ENCODE data around the gene AMBRA1. TPM values are rescaled to one million over a fixed set of nuclear protein-coding genes. Genes with fewer than 3 reads are reported as not detected.

Gene AMBRA1
- total RNA-seq, 1 experiment from 2014 or later, result 16.1 TPM

DNA sequence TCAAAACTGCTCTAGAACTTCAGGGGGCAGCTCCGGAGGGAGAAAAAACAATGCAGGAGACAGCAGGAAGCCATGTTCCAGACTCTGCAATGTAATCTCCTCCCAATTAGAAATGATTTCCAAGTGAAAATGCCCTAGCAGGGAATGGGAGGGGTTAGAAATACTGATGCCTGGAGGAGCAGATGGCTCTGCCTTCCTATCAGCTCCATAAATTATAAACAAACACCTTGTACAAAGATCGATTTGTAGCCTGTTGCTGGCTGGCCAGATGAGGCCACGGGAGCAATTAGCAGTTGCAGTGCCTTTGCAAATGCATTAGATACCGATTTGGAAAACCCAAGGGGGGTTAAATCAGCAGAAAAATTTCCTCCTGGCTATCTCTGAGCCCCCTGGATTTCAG lies 155.6 kb downstream of the AMBRA1 start:
- no peak for DNase-seq (ENCODE audit: low read depth)

DNA sequence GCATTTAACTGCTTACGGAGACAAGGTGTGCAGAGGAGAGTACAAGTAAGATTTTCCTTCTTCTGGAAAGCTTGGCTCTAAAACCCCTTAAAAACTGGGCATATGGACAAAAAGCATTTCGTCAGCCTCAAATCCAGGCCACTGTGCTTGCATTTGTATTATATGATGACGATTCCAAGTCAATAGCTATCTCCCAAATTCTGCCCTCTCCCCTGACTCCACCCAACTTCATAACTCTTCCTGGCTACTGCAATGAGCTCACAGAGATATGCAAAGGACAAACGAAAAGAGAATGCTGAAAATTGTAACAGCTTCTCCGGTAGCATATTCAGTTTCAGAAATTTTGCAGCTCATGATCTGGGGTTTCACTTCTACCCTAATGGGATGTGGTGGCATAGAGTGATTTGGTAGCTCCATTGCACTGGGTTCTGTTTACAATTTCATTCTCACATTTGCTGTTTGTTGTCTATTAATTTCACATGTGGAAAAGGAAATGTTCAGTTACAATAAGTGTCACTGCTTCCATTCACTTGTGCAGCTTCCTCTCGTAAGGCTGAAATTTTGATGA lies 156.6 kb downstream of the AMBRA1 start:
- DNase-seq (ENCODE audit: low read depth), result no peak

DNA sequence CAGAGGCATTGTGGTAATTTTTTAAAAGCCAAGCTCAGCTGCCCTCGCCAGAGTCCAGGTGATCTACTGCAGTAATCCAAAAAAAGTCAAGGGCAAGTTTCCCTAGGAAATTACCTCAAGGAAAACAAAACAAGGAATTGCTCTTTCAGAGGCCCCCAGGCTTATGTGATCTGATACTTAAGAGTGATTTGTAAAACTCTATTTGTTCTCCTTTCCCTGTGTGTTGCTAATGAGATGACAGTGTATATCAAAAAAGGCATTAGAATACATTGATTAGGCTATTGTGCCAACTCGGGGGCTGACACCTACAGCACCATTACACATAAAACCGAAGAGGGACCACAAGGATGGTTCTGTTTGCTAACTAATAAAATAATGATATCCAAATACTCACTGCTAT lies 157.7 kb downstream of the AMBRA1 start:
- no peak for DNase-seq (ENCODE audit: low read depth)

DNA sequence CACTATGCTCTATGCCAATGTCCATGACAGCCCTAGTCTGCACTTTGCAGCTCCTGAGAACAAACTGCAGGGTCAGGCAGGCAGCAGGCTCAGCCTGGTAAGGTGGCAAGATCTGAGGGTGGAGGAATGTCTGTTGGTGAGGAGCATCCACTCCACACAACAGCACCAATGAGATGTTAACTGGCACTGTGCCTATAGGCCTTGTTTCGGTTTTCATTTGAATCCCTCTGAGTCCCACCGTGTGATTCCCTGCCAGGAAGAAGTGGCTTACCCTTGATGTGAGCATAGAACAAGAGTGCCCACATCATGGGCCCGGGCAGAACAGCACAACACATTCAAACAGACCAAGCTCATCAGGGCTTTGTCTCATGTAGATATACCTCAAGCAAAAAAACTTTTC lies 158.1 kb downstream of the AMBRA1 start:
- no peak for DNase-seq (ENCODE audit: low read depth)

DNA sequence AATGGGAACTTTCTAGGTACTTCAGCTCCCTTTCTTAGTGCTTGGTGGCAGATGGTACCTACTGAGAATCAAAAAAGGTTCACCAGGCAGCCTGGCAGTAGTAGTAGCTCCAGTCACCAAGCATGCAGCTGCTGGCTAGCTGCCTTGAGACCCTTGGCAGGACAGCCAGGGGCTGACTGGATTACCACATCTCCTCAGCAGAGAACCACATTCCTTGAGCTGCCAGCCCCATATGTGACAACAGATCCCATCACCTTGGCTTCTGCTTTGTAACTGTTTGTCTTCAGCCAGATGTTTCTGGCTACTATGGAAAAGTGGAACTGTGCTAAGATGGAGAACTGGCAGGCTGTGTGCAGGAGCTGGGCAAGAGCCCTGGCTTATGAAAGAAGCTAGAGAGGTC lies 162.6 kb downstream of the AMBRA1 start:
- no peak for DNase-seq (ENCODE audit: low read depth)

DNA sequence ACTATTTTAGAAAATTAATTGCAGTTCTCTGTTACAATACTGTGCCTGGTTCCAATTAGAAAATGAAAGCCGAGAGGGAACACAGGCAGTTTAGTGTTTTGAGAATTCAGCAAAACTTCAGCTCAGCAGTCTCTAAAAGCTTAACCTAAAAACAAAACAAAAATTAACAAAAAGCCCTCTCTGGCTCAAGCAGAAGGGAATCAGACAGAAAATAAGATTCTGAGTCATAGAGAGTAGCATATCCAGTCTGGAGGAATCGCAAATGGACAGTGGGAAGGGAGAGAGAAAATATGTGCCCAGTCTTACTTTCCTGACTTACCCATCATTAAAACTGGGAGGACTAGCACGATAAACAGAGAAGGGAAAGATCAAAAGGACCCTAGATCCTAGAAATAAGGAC lies 164.1 kb downstream of the AMBRA1 start:
- DNase-seq (ENCODE audit: low read depth), result no peak

DNA sequence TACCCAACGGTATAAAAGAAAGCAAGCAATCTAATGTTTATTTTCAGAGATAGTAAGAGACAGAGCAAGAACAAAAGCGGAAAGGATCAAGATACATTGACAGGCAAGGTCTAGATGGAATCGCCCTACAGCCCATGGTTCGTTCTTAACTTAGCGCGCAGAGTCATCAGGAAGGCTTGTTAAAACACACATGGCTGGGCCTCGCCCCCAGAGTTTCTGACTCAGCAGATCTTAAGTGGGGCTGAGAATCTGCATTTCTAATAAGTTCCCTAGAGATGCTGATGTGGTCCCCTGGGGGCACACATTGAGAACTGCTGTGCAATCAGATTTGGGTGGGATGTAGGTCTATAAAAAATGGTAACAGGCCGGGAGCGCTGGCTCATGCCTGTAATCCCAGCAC lies 166.5 kb downstream of the AMBRA1 start:
- no peak for DNase-seq (ENCODE audit: low read depth)

DNA sequence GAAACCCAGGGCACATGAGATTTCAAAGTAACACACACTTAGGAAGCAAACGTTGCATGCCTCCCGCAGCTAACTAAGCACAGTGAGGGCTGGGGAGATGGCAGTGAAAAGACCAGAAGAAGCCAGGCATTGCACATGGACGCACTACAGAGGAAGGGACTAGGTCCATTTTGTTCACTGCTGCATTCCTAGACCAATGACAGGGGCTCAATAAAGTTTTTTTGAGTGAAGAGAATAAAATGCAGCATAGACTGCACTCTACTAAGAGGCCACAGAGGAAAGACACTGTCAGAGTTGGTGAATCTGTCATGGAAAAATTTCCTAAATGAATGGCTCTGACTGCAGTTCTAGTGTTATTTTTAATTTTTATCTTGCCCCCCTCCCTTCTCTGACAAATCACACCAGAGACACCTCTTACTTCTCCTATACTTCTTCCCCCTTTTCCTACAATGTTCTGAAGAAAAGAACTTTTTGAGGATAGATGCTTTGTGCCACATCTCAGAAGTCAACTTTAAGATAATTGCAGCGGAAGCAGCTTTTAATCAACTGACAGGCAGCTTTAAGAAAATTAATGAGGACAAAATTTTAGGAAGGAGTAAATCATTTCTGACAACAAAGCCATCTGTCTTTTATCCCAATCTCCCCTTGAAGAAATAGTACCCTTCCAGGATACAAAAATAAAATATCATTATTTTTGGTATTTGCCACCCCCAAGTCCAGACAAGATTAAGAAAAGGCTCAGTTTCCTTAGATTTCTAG lies 167.4 kb downstream of the AMBRA1 start:
- no peak for DNase-seq (ENCODE audit: low read depth)

DNA sequence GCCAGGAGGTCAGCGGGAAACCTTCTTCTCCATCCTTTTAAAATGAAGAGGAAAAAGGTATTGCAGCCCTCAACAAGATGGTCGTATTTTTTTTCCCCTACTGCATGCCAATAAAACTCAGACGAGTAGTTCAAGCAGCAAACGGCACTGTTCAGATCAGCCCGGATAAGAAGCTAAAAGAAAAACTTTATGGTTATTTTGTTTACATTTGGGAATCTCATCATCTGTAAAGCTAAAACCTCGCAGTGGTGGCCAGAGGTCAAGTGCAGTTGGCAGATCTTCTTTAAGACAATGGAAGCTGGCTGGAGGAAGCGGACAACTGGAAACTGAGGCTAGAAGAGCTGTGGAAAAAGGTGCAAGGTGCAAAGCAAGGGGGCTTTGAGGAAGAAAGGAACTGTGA lies 171.2 kb downstream of the AMBRA1 start:
- no peak for DNase-seq (ENCODE audit: low read depth)

DNA sequence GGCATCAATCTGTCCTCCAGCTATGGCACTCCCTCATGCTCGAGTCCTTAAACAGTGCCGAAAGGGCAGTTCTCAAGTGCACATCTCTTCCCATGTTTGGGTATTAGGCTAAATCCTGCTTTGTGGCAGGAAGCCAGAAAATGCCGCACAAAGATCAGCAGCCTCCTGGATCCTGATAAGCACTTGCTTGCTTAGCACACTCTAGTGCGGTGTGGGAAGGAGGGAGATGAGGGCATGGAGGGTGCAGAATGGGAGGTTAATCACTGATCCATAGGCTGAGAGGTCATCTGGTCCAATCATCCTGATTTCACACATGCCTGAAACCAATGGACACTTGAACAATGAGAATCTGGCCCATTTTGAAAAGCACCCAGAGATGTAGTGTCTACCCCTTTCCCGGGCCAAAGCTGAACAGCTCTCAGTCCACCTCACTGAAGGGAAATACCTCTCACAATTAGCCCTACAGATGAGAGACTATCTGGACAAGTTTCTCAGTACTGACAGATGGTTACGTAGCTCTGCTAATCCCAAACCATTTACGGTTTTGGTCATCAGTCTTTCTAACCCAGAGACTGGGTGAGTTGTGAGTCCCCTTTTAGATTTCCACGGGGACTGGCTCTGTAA lies 172.5 kb downstream of the AMBRA1 start:
- no peak for DNase-seq (ENCODE audit: low read depth)

DNA sequence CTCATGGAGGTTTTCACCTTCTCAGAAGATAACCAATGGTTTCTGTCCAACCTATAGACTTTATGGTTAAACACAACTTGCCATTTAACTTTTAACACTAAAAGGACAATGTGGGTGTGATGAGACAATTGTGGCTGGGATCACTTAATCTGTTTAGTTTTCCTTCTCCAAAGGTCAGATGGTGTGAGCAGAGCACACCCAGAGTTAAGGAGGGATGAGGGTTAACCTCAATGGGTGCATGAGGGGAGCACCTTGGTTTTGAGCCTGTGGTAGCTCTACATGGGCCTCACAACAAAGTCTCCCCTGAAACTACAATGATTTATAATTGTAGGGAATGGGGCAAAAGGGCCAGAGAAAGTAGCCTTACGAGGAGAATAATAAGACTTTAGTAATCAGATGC lies 173.3 kb downstream of the AMBRA1 start:
- no peak for DNase-seq (ENCODE audit: low read depth)

DNA sequence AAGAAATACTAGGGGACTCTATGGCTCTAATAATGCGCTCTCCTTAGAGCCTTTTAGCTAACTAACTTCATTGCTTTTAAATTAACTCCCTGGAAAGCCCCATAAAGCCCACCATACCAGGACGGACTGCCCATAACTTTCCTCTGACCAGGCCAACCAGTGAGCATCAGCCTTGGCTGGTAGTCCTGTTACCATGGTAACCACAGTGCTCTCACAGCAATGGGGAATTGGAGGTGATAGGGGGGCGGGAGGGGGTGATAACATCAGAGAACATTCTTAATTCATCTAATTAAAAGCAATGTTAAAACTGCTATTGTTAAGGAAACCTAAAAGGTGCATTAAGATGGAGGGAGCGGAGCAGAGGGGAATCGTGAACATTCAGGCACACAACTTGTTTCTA lies 175.1 kb downstream of the AMBRA1 start:
- no peak for DNase-seq (ENCODE audit: low read depth)

DNA sequence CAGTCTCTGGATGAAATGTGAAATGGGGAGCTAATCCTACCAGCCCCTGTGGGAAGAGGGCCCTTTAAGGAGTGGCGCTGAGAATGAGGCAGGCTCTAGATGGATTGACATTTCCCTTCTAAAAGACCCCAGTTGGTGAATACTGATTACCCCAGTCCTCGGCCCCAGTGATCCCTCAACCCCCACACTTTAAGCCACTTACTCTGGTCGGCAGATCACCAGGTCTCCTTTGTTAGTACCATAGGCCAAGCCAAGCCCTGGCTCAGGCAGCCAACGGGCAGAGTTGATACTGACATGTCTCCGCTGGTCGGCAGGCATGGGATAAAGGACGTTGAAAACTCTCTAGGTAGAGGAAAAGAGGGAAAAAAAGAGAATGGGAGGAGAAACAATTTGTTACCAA lies 176.1 kb downstream of the AMBRA1 start:
- no peak for DNase-seq (ENCODE audit: low read depth)

DNA sequence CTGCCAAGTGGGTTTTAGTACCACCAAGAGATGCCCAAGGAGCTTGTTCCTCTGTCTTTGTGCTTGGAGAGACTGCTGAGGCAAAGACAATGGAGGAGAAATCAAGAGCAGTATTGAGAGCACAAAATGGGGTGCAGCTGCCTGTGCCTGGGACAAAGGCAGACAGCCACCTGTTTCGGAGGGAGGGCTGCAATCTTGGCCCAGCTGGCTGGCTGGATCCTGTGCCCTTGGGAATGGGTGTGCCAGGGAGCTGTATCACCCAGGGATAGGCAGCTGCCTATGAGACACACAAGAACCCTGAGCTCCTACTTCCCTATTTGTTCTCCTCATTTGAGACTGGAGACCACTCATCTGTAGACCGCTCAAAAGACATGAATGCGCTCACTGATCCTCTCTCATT lies 178.9 kb downstream of the AMBRA1 start:
- DNase-seq (ENCODE audit: low read depth), result no peak

DNA sequence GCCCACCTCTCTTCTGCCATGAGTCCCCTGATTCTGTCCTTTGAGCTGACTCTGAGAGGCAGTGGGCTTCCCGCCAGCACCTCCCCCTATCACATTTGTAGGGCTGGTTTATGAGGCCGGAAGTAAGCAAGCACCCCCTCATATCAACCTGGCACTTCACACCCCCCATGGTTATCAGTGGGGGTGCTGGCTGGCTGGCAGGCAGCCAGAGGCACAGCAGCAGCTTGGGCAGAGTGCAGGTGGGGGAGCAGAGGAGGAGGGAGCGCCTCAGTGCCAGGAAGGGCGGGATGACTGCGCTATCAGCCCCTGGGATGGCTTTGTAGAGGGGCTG lies 179.4 kb downstream of the AMBRA1 start:
- no peak for DNase-seq (ENCODE audit: low read depth)

DNA sequence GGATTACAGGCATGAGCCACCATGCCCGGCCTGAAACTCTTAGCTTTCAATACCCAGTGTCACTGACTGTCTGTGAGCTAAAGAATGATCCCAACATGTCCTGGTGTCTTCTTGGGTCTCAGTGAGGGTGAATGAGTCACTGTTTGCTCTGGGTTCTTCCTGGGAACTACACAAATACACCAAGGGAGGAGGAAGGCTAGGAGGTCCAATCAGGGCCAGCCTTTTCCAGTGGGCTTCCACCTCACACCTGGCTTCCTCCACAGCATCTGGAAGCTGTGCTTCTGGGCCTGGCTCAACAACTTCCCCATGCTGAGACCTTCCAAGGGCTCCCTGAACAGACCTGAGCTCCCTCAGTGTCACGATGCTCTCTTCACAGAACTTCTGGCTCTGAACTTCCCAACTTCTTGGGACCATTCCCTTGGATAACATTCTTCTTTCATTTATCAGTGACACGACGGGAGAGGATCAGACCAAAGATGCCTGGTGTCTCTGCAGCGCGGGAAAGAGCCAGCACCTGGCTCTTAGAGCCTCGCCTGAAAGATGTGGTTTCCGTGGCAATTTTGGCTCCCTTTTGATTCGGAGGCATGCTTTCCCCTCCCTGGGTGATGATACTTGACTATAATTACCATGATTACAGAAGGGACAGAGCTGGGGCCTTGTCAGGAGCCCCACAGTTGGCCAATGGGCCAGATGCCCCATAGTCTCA lies 179.9 kb downstream of the AMBRA1 start:
- peak; percentile 14 for DNase-seq (ENCODE audit: low read depth)

DNA sequence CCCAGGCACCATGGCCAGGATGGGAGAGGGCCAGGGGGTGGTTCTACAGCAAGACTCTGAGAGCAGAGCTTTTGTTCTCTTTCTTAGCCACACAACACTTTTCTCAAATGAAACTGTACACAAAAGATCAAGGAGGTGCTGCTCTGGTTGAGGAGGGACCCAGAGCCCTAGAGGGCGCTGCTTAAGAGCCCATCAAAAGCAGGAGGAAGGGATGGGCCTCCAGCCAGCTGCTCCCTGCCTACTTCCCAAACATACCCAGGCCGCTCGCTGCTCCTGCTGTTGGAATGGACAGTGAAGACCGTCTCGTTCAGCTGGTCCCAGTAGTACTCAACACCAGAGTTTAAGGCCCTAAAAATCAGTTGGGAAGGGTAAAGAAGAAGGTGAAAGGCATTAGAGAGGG lies 183.8 kb downstream of the AMBRA1 start:
- DNase-seq (ENCODE audit: low read depth), result no peak

DNA sequence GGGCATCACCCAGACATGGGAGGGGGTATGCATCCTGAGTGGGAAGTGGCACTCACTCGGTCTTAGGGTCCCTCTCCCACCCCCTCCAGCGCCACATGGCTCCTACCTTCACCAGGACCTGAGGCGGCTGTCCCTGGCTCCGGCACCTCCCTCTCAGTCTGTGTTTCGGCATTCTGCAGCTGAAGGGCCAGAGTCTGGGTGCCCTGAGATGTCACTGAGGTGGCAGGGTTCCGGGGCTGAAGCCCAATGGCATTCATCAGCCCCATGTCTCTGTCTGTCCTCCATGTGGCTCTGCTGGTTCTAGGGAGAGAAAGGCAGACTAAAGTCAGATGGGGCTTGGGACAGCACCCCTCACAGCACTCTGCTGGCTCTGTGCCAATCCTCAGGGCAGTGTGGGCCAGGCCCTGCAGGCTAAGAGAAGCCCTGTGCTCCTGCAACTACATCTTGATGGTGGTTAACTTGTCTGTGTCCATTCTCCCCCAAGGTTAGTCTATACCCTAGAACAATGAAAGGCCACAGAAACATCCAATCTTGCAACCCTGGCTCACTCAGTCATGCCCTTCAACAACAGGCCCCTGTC lies 185.3 kb downstream of the AMBRA1 start:
- no peak for DNase-seq (ENCODE audit: low read depth)

DNA sequence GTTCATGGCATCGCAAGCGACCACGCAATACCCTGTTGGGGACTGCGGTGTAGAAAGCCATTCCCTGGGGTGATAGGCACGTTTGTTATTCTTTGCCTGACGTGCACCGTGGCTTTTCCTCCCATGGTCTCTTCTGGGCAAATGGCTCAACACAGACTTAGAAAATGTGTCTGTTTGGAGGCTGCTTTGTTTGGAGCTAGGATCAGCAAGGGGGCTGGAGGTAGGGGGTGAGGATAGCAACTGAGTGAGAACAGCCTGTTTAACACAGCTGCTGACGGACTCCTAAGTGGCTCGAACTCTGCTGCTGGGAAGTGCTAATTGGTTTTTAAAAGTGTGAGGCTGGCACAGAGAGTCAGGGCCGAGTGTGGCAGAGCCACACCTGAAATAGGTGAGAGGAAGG lies 186.2 kb downstream of the AMBRA1 start:
- DNase-seq (ENCODE audit: low read depth), result no peak

DNA sequence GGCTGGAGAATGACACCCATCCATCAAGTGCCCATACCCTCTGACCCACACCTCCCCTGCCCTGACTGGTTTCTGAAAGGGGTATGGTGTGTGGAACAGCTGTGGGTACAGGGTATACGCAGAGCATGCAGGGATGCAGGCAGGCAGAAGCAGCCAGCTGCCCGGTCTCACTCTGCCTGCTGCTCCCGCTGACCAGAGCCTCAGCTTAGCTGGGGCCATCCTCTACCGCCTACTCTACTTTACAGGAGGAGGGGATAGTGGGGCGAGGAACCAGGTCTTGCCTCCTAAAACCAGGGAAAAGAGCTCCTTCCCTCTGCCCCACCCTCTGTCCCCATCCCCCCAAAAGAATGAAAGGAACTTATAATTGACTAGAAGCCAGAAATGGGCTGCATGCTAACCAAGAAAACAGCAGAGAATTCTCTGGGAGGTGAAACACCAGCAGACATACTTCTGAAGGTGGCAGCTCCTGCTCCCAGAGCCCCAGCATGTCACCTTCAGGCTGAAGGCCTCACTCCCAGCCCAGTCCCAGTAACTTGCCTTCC lies 189.3 kb downstream of the AMBRA1 start:
- DNase-seq (ENCODE audit: low read depth), result no peak

DNA sequence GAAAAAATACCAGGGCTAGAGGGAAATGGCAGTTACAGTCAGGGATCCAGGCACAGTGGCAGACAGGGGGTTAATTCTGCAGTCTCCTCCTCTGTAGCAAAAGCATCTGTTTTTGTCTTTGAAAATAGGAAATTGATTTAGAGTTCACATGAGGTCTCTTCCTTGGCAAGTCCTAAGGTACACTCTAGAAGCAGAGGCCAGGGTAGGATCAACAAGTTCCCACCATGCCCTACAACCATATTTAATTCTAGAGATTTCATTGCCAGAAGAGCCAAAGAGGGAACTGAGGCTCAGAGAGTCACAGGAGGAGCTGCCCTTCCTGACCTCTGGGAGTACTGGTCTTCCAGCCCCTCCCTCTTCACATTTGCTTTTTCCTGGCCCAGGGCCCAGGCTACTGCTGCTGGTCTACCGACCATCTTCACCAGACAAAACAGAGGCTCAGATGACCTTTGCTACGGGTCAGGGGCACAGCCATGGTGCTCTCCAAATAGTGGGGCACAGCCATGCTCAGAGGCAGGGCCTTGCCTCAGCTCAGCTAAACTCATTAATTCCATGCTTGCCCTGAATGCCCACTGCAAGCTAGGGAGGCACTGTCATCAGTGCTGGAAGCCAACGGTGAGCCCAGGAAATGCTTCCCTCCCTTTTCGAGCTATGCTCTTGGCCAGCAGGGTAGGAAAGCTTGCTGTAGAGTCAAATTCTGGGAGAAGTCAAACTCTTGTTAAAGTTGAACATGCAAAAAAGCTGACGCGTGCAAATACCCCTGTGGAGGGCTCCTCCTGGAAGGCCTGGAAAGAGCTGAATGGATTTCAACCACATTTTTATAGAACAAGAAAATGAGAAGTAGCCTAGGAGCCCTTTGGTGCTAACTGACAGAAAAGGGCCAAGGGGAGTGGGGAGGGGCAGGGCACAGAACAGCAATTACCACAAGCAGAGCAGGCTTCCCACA lies 190.6 kb downstream of the AMBRA1 start:
- DNase-seq (ENCODE audit: low read depth), result no peak
